ENCODE measurements around the gene SMG6.
A peak's percentile ranks its signal among the peaks of the same experiment; 100 is the strongest.
"Not testable (repeated sequence)": the region's sequence is repeated elsewhere in the genome, so short reads cannot be mapped to it uniquely, and the experiment has no call there.

The SMG6 gene

DNA sequence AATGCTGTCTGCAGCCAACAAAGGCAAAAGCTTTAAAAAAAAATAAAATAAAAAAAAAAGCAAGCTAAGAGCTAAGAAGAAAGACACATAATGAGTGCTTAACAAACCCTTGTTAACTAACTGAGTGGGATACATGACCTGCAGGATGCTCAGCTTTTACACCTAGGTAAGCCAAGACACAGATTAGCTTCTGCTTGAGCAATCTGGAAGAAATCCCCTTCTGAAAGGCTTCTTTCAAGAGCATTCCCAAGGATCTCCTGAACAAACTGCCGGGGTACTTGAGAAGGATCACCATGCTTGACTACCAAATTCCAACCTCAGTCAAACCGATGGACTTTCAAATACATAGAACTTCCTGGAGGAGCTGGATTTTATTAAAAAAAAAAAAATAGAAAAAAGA lies 92.9 kb downstream of the SMG6 start:
- DNase-seq (ENCODE audit: insufficient read length, low spot score) (no peak), FAIRE-seq (no peak)

DNA sequence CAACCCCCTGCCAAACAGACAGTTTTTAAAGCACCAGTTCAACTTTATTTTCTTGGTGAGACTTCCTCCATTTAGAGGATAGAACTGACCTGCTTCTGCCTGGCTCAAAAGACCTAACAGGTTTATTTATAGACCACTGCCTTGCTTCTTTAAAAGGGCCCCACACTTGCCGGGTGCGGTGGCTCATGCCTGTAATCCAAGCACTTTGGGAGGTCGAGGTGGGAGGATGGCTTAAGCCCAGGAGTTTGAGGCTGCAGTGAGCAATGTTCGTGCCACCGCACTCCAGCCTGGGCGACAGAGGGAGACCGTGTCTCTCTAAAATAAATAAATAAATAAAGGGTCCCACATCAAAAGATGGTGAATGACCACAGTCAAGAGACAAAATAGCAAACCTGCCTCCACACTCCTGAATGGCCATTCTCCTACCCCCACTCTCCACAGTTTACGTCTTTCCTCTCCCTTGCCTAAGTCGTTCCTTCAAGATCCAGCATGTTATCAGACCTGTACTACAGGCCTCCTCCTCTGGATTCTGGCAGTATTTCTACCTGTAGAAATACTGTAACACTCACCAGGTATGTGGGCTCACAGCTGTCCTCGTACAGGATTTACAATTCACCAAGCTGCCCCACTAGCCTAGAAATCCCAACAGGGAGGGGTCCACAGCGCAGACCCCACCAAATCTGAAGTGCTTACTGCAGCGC lies 95.6 kb downstream of the SMG6 start:
- DNase-seq (ENCODE audit: insufficient read length, low spot score) (no peak), FAIRE-seq (peak; percentile 42)

DNA sequence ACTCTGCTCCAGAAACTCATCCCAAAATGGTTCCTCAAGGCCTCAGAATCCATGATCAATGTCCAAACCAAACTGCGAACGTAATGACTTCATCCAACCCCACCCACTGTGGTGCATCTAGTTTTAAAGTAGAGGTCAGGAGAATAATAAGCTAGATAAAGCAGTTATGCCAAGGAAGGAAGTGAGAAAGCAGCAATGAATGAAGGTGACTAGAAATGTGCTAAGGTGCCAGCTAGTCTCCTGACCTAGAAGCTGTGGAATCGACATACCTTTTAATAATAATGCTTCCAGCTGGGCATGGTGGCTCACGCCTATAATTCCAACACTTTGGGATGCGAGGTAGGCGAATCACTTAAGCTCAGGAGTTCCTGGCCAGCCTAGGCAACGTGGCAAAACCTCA lies 99.2 kb downstream of the SMG6 start:
- FAIRE-seq = no peak
- DNase-seq (ENCODE audit: insufficient read length, low spot score) = no peak

DNA sequence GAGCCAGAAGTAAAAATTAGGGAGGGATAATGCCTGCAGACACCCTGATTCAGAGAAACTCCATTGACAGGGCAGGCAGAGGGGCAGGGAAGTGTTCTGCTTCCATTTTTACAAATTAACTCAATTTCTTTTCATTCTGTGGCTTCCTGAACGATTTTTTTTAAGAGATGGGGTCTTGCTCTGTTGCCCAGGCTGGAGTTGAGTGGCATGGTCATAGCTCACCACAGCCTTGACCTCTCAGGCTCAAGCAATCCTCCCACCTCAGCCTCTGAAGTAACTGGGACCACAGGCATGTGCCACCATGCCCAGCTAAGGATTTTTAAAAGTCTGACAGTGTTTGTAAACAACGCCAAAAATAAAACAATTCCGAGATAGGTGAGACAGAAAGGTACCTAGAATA lies 99.8 kb downstream of the SMG6 start:
- DNase-seq (ENCODE audit: insufficient read length, low spot score) (no peak), FAIRE-seq (no peak)

DNA sequence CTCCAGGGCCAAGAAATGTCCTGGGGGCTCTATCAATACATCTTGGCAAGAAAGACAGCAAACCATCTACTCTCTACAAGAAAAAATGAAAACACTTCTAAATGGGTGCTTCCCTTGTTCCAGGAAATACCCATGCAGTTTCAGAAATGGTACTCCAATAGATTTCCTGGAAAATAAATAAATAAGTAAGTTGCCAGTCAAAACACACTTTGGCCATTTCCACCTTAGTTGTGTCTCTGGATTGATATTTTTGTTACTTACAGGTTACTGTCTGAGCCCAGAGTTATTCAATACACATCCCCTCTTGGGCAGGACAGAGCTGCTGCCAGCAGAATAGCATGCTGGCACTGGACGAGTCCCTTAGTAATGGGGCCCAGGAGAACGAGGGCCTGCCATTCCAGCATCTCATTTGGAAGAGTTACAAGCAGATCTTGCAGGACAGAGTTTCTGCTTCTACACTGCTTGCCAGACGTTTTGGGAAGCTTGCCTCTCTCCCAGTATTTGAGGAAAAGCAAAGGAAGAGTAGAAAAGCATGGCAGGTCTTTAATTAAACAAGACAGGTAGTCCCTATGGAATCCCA lies 100.5 kb downstream of the SMG6 start:
- FAIRE-seq (no peak), DNase-seq (ENCODE audit: insufficient read length, low spot score) (no peak)

DNA sequence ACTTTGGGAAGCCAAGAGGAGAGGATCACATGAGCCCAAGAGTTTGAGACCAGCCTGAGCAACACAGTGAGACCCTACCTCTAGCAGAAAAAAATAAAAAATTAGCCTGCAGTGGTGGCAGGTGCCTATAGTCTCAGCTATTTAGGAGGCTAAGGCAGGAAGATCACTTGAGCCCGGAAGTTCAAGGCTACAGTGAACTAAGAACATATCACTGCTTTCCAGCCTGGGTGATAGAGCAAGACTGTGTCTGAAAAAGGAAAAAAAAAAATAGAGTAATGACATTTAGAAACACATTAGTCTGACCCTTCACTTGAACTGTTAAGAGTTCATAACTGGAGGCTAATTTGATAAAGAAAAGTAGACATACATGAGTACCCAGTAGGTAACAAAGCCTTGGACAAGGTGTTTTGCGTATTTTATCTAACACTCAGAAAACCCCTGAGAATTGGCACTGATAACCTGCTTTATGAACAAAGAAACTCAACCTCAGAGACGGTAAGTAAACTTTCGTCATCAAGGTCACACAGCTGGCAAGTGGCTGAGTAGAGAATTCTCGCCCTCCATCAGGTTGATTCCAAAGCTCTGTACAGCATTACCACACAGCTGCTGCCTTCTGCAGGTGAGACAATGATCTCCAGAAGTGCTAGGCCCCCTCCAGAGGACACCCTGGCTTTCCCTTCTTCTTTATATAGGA lies 101.1 kb downstream of the SMG6 start:
- FAIRE-seq (no peak), DNase-seq (ENCODE audit: insufficient read length, low spot score) (no peak)

DNA sequence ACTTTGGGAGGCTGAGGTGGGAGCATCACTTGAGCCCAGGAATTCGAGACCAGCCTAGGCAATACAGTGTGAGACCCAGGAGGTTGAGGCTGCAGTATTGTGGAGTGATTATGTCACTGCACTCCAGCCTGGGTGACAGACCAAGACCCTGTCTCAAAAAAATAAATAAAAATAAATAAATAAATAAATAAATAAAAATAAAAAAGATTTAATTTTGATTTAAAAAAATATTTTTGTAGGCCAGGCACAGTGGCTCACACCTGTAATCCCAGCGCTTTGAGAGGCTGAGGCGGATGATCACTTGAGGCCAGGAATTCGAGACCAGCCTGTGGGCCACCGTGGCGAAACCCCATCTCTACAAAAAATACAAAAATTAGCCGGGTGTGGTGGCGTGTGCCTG lies 104.2 kb downstream of the SMG6 start:
- not testable (repeated sequence) for DNase-seq (ENCODE audit: insufficient read length, low spot score); FAIRE-seq

DNA sequence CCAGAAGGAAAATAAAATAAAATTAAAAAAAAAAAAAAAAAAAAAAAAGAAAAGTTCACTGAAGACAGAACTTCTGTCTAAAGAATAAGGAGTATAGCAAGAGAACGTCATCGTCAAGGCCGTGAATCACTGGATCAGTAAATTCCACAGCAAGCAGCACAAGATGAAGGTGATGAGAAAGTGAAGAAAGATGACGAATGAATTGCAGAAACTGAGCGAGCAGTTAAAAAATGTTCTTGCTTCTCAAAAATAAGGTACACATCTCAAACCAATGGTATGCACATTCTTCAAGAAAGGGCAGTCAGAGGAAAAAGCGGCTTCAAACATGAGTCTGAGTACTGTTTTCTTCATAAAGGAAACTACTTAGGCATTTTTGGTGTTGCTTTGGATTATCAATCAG lies 104.7 kb downstream of the SMG6 start:
- FAIRE-seq (no peak), DNase-seq (ENCODE audit: insufficient read length, low spot score) (no peak)

DNA sequence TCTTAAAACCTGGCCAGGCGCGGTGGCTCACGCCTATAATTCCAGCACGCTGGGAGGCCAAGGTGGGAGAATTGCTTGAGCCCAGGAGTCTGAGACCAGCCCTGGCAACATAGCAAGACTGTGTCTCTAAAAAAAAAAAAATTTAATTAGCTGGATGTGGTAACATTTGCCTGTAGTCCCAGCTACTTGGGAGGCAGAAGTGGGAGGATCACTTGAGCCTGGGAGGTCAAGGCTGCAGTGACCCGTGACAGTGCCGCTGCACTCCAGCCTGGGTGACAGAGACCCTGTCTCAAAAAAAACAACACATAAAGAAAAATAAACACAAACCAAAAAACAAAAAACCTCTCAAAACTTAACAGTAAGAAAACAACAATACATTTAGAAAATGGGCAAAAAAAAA lies 106.3 kb downstream of the SMG6 start:
- FAIRE-seq (no peak), DNase-seq (ENCODE audit: insufficient read length, low spot score) (no peak)

DNA sequence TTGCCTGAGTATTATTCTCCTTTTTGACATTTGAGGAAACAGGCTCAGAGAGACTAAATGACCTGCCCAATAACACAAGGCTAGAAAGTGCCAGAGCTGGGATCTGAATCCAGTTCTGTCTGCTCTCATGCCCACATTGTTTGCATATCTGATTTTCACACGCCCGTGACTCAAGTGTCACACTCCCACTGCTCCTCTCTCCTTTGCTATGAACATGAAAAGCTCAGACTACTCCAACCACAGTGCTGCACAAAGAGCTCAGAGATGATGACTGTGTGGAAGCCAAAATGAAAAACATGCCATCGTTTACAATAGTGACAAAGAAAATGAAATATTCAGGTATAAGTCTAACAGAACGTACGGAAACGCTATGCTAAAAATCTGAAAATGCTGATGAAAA lies 107.9 kb downstream of the SMG6 start:
- FAIRE-seq = no peak
- DNase-seq (ENCODE audit: insufficient read length, low spot score) = no peak

DNA sequence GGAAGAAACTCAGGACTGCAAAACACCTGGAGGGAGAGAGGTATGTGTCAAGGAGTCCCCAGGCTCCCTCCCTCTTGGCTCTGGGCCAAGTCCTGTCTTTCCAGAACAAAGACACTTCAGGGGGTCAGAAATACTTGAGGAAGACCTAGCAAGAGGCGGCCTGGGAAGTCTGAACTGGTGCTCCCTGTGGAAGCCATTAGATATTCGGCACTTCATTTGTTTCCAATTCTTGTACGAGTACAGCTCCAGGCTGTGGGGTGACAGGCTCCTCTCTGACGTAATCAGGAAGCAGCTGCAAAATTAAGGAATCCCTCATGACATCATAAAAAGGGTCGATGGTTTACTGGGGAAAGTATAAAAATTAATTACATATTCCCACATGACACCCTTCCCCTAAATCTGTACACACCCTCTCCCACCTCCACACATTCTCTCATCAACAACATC lies 108.7 kb downstream of the SMG6 start:
- DNase-seq (ENCODE audit: insufficient read length, low spot score) (no peak), FAIRE-seq (no peak)

DNA sequence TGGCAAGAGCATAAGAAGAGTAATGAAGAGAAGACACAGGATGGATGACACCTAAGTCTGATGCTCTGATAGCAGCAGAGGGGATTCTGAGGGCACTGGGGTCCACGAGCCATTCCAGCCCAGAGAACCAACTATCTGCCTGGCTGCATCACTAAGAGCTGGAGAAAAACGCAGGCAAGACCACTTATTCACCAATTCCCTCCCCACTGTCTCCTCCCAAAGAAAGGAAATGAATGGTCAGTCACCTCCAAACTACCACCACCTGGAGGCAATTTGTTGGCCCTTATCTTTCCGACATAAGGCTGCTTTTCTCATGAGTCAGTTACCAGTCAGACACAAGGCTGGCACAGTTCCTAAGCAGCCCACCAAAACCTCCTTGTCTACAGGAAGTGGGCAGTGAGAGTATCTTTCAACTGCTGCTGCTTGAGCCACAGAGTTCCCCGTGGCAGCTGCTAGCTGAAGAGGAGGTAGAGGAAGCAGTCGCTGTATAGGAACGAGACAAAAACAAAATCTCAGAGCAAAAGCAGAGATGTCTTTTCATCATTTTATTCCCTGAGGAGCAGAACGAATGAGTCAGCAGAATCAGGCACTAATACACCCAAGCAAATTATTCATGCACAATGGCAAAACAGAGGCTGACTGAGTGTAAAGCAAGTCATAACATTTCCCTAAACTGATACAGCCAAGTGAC lies 111.1 kb downstream of the SMG6 start:
- peak; percentile 84 for DNase-seq (ENCODE audit: insufficient read length, low spot score)
- peak; percentile 89 for FAIRE-seq

DNA sequence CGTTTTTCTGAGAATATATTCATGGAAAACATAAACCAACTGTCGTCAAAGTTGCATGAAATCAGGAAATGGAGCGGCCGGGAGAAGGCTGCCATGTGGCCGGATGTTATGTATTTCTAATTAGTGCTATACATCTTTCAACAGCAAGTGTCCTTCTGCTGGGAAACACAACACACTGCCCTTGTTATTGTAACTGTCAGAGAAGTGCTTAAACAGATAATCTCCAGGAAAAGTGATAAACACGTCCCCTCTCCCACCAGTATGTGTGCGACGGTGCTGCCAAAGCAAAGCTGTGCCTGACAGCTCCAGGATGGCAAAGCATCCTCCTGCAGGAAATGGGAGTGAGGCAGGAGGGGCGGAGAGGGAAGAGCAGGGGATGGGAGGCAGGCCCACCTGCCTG lies 111.8 kb downstream of the SMG6 start:
- FAIRE-seq = no peak
- no peak for DNase-seq (ENCODE audit: insufficient read length, low spot score)

DNA sequence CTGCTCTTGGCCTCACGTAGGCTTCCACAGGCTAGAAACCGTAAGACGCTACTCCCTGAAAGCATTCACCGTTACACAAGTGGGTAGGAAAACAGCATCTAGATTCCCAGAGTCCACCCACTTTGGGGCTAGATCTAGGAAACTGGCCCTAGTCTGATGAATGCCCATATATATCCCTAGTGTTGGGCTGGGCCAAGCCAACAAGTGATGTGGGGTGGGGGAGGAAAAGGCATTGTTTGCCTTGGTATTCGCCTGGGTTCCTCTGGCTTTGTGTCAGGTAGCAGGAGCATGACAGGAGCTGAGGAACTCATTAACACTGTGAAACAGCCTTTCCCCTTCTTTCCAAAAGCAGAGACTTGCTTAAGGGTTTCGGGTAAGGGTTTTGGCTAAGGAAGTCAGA lies 112.4 kb downstream of the SMG6 start:
- no peak for FAIRE-seq
- no peak for DNase-seq (ENCODE audit: insufficient read length, low spot score)

DNA sequence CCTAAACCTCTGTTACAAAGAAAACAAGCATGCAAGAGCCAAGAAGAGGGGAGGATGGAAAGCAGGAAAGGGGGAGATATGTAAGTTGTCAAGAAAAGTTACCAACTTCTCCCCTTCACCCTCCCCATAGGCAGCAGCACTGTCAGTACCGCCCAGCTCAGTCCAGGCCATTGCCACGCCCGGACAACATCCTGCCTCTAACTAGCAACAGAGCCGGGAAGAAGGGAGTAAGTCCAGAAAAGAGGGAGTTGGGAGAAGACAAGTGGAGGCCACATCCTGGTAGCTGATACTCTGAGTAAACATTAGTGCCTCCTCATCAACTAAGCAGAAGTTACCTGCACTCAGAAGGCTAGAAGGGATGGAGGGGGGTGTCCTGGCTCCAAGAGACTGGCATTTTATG lies 113.6 kb downstream of the SMG6 start:
- no peak for DNase-seq (ENCODE audit: insufficient read length, low spot score)
- FAIRE-seq = peak; percentile 40

DNA sequence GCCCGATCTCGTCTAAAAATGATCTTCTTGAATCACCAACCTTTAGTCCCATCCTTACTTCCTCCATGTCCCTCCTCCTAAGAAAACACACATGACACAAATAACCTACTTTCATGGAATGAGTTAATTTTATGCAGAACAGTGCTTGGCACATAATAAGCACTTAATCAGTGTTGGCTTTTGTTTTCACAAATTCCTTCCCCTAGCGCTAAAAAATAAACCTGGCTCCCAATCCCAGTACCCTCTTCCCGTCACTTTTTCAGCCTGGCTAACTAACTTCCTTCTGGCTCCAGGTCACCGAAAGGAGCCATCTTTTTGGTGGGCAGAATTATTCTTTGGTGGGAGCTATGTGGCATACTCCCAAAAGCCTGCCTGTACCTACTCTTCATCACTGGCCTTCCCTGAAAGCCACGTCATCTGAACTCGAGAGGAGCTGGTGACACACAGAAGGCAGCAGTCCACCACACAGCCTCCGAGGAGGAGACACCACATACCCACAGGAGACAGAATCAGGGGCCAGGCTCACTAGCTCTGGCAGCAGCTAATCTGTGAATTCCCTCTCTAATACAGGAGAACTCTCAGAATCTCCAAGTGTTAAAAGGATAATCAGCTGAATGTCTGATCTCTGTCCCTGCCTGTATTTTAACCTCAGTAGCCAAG lies 114.5 kb downstream of the SMG6 start:
- FAIRE-seq = no peak
- DNase-seq (ENCODE audit: insufficient read length, low spot score) = no peak

DNA sequence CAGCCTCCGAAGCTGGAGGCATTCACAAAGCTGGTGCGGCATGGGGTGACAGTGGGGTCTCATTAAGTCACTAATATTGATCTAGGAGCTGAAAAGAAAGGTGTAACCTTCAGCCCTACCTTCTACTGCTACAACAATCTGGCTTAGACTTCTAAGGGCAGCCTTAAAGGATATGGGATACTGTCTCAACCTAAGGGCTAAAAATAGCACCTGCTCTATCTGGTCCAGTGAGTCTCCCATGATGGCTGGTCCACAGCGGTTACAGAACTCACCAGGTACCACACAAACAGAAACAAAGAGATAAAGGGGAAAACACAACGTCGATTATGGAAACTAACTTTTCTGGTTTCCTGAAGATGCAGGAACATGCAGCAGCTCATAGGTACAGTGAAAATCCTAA lies 115.8 kb downstream of the SMG6 start:
- FAIRE-seq = no peak
- DNase-seq (ENCODE audit: insufficient read length, low spot score) = no peak

DNA sequence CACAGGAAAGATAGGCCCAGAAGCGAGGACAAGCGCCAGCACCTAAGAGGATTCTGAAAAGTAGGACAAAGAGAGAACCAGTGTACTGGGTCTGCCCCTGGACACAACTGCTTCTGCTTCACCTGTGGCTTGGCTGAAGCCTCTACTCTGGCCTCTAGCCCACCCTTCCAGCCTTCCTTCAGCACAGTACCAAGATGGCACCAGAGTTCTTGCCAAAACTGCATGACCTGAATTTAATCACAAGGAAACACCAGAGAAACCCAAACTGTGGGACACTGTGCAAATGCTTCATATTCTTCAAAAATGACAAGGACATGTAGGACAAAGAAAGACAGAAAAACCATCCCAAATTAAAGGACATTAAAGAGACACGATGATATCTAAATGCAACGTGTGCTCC lies 116.6 kb downstream of the SMG6 start:
- no peak for DNase-seq (ENCODE audit: insufficient read length, low spot score)
- no peak for FAIRE-seq

DNA sequence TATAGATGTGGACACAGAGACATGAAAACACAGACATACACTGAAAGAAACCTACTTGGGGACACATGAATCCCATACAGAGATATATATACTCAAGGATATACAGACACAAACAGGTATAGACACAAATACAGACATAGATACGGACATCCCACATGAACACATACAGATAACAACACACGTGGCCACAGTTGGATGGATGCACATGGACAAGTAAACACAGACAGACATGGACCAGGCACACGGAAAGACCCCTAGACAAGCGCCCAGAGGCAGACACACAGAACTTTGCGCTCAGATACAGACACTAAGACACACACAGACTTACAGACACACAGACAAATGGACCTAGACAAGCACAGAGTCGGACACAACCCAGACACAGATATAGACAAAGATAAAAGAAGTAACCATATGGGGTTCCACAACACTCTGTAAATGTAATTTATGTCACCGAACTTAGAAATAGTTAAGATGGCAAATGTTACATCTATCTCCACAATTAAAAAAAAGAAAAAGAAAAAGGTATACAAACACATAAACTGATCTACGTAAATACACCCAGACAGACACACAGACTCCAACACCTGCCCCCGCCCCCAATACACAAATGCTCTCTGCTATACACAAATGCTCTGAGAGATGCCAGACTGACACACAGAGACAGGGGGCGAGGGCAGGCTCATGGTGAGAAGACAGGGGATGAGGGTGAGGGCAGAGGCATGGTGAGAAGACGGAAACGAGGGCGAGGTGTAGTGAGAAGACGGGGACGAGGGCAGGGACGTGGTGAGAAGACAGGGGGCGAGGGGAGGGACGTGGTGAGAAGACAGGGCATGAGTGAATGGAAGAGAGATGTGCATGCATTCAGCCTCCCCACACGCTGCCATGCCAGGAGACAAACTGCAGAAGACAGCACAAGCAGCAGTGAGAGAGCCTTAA lies 118.3 kb downstream of the SMG6 start:
- peak; percentile 49 for FAIRE-seq

DNA sequence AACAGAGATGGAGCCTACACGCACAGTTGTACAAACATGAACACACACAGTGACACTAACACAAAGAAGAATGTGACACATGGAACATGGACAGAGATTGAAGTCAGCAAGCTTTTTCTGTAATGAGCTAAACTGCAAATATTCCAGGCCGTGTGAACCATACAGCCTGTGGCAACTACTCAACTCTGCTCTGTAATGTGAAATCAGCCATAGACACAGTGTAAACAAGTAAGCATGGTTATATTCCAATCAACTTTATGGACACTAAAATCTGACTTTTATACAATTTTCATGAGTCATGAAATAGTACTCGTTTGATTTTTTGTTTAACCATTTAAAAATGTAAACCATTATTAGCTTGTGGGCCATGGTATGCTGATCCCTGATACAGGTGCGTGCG lies 120.2 kb downstream of the SMG6 start:
- no peak for DNase-seq (ENCODE audit: insufficient read length, low spot score)
- FAIRE-seq = peak; percentile 57

More for the DNA sequence above, 118.3 kb downstream of the SMG6 start:
- no peak for DNase-seq (ENCODE audit: insufficient read length, low spot score)
